Thyroid gland (tissue), 4 donors: ENCODE results near the gene MAST3.
A peak's percentile ranks its signal among the peaks of the same experiment; 100 is the strongest.

ENCODE experiments used
- CTCF ChIP-seq, 6 experiments: fragments of 200-600 bp in 3 of 6; fragments of 450-650 bp in 3 of 6; sonication (generic) in 3 of 6; IDR thresholded peaks; one replicate each; pipeline ENCODE4 v1.5.1; 2016 to 2019; ENCODE audit warnings: antibody characterized with exemption in 6 of 6, mild to moderate bottlenecking in 2 of 6, inconsistent platforms in 1 of 6, moderate library complexity in 1 of 6
- POLR2A ChIP-seq, 2 donors: fragments of 450-650 bp; IDR thresholded peaks; one replicate each; pipeline ENCODE4 v1.6.1; 2017; ENCODE audit warnings: antibody characterized with exemption in 2 of 2, mild to moderate bottlenecking in 2 of 2, moderate library complexity in 1 of 2

DNA sequence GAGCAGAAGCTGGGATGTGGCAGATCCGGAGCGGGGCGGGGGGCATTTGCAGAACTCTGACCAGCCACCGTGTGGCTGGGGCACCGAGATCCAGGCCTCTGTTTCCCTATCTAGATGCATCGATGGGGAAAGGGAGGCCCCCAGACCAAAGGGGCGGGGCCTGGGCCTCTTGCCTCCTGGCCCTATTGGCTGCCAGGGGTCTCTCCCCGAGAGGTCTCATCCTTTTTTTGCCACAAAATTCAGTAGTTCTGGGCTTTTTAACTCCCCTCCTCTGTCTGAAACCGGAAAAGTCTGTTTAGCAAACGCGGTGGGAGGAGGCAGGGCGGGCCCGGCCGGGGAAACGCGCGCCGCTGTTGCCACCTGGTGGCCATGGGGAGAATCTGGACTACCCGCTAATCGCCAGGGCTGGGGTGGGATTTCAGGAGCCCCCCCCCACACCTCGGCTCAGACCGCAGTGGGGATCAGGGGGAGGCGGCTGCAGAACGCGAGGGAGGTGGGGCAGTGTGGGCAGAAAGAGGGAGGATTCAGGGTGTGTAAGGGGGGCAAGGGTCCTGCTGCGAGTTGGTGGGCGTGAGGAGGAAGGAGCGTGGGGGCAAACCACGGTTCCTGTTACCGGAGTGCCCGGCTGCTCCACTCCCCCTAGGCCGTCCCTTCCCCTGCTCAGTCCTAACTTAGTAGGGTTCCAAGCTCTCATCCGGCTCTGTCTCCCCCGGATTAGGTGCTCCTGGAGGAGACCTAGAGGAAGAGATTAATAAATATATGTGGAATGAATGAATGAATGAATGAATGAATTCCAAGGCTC lies 39.2 kb upstream of the MAST3 start:
- TF ChIP-seq POLR2A (IDR thresholded peaks at IDR 0.05) (no peak), CTCF (IDR thresholded peaks at IDR 0.05) (peak; percentile 89 to 98 (median 95))
